NOMO-1 (cell line): ENCODE results near the gene SRD5A2.
A peak's percentile ranks its signal among the peaks of the same experiment; 100 is the strongest.
"Not testable (repeated sequence)": the region's sequence is repeated elsewhere in the genome, so short reads cannot be mapped to it uniquely, and the experiment has no call there.

ENCODE experiments used
- DNase-seq, 2 experiments: peaks; one replicate each; lab custom pipeline; 2025; ENCODE audit not compliant: unreplicated experiment in 2 of 2; lab: John Stamatoyannopoulos, UW

SRD5A2 gene

GRCh38 chr2:31534636-31535035, 46.1 kb downstream of the SRD5A2 start:
- no peak for DNase-seq

- no peak for DNase-seq
These were observed 47.7 kb downstream of the SRD5A2 start for GRCh38 chr2:31533036-31533435.

- DNase-seq = no peak
These were observed 49.6 kb downstream of the SRD5A2 start for GRCh38 chr2:31531101-31531500.

- DNase-seq = no peak
These were observed 51.5 kb downstream of the SRD5A2 start for GRCh38 chr2:31529256-31529655.

GRCh38 chr2:31528823-31529222, 51.9 kb downstream of the SRD5A2 start:
- DNase-seq = no peak

- no peak for DNase-seq
These were observed 53.6 kb downstream of the SRD5A2 start for GRCh38 chr2:31526946-31527732.

GRCh38 chr2:31525876-31526275, 54.9 kb downstream of the SRD5A2 start:
- DNase-seq = no peak

- DNase-seq = no peak
These were observed 56.1 kb downstream of the SRD5A2 start for GRCh38 chr2:31524592-31524991.

GRCh38 chr2:31523871-31524492, 56.8 kb downstream of the SRD5A2 start:
- DNase-seq = peak in 1 of 2 experiments; percentile 27

GRCh38 chr2:31522786-31523185, 58.0 kb downstream of the SRD5A2 start:
- no peak for DNase-seq

- no peak for DNase-seq
These were observed 63.1 kb downstream of the SRD5A2 start for GRCh38 chr2:31517442-31518203.

- no peak for DNase-seq
These were observed 65.2 kb downstream of the SRD5A2 start for GRCh38 chr2:31515586-31515985.

GRCh38 chr2:31513553-31513952, 67.2 kb downstream of the SRD5A2 start:
- no peak for DNase-seq

- DNase-seq = no peak
These were observed 69.4 kb downstream of the SRD5A2 start for GRCh38 chr2:31511376-31511775.

GRCh38 chr2:31505111-31505510, 75.6 kb downstream of the SRD5A2 start:
- no peak for DNase-seq

GRCh38 chr2:31504311-31504710, 76.4 kb downstream of the SRD5A2 start:
- no peak for DNase-seq

GRCh38 chr2:31496451-31496874, 84.3 kb downstream of the SRD5A2 start:
- DNase-seq = peak in 1 of 2 experiments; percentile 30

GRCh38 chr2:31489339-31489738, 91.4 kb downstream of the SRD5A2 start:
- DNase-seq = not testable (repeated sequence)

GRCh38 chr2:31483246-31483645, 97.5 kb downstream of the SRD5A2 start:
- DNase-seq = no peak

GRCh38 chr2:31476511-31477180, 104.1 kb downstream of the SRD5A2 start:
- no peak for DNase-seq

GRCh38 chr2:31475692-31476091, 105.0 kb downstream of the SRD5A2 start:
- DNase-seq = no peak
